Upper lobe of left lung (tissue), 4 donors: Measurements from ENCODE around the gene MARK4.

Experiments used
- POLR2A ChIP-seq, 4 donors: fragments of 450-650 bp; IDR thresholded peaks; one replicate each; pipeline ENCODE4 v1.5.1; 2016 to 2017; ENCODE audit warnings: antibody characterized with exemption in 4 of 4, mild to moderate bottlenecking in 2 of 4
- POLR2AphosphoS5 ChIP-seq, 2 donors: sonication (generic); formaldehyde crosslinking; IDR thresholded peaks; one replicate each; pipeline ENCODE4 v1.5.1; 2017; ENCODE audit warnings: antibody characterized with exemption in 2 of 2
- TF ChIP-seq, protein P1 (sequence below), 6 experiments: fragments of 450-650 bp in 4 of 6; fragments of 200-600 bp in 2 of 6; sonication (generic) in 2 of 6; IDR thresholded peaks; one replicate each; pipeline ENCODE4 v1.5.1; 2016 to 2019; ENCODE audit warnings: antibody characterized with exemption in 6 of 6

DNA sequence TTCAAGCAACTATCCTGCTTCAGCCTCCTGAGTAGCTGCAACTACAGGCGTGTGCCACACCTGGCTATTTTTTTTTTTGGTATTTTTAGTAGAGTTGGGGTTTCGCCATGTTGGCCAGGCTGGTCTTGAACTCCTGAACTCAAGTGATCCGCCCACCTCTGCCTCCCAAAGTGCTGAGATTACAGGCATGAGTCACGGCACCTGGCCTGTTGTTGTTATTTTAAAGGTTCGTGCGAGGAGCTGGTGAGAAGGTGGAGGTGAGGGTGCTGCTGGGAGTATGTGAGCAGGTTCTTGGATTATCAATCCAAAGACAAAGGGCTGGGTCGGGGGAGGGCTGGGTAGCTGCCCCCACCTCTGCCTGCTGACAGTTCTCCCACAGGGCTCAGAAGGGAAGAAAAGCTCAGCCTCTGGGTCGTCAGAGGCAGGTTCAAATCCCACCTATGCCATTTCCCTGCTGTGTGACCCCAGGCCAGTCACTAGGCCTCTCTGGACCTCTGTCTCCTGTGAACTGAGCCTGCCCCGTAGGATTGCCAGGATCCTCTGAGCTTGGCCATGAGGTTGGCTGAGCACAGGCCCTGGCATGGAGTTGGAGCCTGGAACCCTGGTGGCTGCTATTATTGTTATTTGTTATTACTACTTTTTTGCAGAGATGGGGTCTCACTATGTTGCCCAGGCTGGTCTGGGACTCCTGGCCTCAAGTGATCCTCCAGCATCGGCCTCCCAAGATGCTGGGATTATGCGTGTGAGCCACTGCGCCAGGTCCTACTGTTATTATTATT, 70.1 kb downstream of the MARK4 start:
- TF ChIP-seq, protein P1, sequence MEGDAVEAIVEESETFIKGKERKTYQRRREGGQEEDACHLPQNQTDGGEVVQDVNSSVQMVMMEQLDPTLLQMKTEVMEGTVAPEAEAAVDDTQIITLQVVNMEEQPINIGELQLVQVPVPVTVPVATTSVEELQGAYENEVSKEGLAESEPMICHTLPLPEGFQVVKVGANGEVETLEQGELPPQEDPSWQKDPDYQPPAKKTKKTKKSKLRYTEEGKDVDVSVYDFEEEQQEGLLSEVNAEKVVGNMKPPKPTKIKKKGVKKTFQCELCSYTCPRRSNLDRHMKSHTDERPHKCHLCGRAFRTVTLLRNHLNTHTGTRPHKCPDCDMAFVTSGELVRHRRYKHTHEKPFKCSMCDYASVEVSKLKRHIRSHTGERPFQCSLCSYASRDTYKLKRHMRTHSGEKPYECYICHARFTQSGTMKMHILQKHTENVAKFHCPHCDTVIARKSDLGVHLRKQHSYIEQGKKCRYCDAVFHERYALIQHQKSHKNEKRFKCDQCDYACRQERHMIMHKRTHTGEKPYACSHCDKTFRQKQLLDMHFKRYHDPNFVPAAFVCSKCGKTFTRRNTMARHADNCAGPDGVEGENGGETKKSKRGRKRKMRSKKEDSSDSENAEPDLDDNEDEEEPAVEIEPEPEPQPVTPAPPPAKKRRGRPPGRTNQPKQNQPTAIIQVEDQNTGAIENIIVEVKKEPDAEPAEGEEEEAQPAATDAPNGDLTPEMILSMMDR (IDR thresholded peaks at IDR 0.05): no peak
- TF ChIP-seq POLR2A (IDR thresholded peaks at IDR 0.05): no peak
- no peak for TF ChIP-seq POLR2AphosphoS5 (IDR thresholded peaks at IDR 0.05)
